Kidney epithelial cell (primary cell): Measurements from ENCODE around the gene TMEM263. TPM values are rescaled to one million over a fixed set of nuclear protein-coding genes. Genes with fewer than 3 reads are reported as not detected.

Source experiments
- DNase-seq: peaks from one replicate; pipeline ENCODE4 v3.0.0-alpha.2; 2010; ENCODE audit warnings: low read depth
- H3K27me3 ChIP-seq: 2 replicates; pipeline ENCODE4 v1.6.0; 2011; ENCODE audit warnings: low read length; ENCODE audit not compliant: control insufficient read depth, insufficient read depth
- H3K36me3 ChIP-seq: 2 replicates; pipeline ENCODE4 v1.5.1; 2011; ENCODE audit warnings: low read length; ENCODE audit not compliant: control insufficient read depth, insufficient read depth
- H3K4me3 ChIP-seq: 2 replicates; pipeline ENCODE4 v1.5.1; 2011; ENCODE audit warnings: low read depth, mild to moderate bottlenecking, control low read depth, low read length
- total RNA-seq: library from RNA; depleted of rRNA; stranded (reverse); fragments of >200 nt; gene quantifications from 2 replicates; pipeline ENCODE4 v1.2.3, GENCODE V29; 2015
- TF ChIP-seq, protein P1 (sequence below): IDR thresholded peaks from 2 replicates; pipeline ENCODE4 v1.5.1; 2011; ENCODE audit warnings: mild to moderate bottlenecking, moderate library complexity, low read length, control low read depth, inconsistent platforms; ENCODE audit not compliant: insufficient read depth, poor library complexity, severe bottlenecking

The TMEM263 gene
- total RNA-seq, 1 donor from 2014 or later, result 30.3 TPM

GRCh38 chr12:106976668-106977067, 21.0 kb downstream of the TMEM263 start:
- no peak for DNase-seq
- H3K36me3 ChIP-seq, result no peaks in the 10 kb centered on the region
- TF ChIP-seq, protein P1, sequence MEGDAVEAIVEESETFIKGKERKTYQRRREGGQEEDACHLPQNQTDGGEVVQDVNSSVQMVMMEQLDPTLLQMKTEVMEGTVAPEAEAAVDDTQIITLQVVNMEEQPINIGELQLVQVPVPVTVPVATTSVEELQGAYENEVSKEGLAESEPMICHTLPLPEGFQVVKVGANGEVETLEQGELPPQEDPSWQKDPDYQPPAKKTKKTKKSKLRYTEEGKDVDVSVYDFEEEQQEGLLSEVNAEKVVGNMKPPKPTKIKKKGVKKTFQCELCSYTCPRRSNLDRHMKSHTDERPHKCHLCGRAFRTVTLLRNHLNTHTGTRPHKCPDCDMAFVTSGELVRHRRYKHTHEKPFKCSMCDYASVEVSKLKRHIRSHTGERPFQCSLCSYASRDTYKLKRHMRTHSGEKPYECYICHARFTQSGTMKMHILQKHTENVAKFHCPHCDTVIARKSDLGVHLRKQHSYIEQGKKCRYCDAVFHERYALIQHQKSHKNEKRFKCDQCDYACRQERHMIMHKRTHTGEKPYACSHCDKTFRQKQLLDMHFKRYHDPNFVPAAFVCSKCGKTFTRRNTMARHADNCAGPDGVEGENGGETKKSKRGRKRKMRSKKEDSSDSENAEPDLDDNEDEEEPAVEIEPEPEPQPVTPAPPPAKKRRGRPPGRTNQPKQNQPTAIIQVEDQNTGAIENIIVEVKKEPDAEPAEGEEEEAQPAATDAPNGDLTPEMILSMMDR, result no peak
- H3K4me3 ChIP-seq, result no peak overlapping the region
- H3K27me3 ChIP-seq, result no peaks in the 10 kb centered on the region

DNA sequence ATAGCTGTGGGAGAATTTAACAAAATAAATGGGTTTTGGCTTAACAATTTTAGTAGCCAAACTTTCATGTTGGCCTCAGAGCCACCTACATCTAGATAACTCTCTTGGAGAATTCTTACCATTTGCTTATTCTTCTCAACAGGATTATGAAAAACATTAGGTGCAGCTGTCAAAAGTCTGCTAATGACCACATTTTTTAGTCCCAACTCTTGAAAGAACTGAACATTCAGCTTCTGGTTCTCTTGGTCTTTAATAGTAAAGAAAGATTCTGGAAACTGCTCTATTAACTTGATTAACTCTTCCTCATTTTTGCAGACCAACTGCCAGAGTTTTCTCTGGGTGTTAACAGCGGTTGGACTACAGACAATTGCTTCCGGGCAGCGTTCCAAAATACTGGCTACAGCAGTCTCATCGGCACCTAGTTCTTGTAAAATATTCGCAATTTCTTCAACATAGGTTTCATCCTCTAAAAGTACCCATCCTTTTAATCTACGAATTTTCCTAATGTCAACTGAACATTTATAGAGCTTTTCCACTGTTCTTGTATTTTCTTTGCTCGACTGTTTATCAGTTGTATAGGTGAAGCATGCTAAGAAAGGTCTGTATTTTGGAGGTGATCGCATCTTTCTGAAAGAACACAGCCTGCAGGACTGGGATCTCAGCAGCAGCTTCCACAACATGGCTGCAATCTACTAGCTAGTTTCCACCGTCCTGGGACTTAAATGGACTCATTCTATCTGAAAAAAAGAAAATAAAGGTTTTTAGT, 22.5 kb downstream of the TMEM263 start:
- TF ChIP-seq, protein P1, result no peak
- DNase-seq, result no peak
- Histone ChIP-seq H3K4me3 (no peak overlapping the region), H3K27me3 (no peaks in the 10 kb centered on the region), H3K36me3 (no peaks in the 10 kb centered on the region)

GRCh38 chr12:106980944-106981343, 25.2 kb downstream of the TMEM263 start:
- H3K4me3 ChIP-seq, result no peak overlapping the region
- TF ChIP-seq, protein P1, result no peak
- no peaks in the 10 kb centered on the region for H3K27me3 ChIP-seq
- DNase-seq, result no peak
- H3K36me3 ChIP-seq, result no peaks in the 10 kb centered on the region

GRCh38 chr12:106981788-106982187, 26.1 kb downstream of the TMEM263 start:
- Histone ChIP-seq H3K27me3 (no peaks in the 10 kb centered on the region), H3K36me3 (no peaks in the 10 kb centered on the region), H3K4me3 (no peak overlapping the region)
- TF ChIP-seq, protein P1, result no peak
- DNase-seq, result no peak

- Histone ChIP-seq H3K27me3 (no peaks in the 10 kb centered on the region), H3K36me3 (no peaks in the 10 kb centered on the region), H3K4me3 (no peak overlapping the region)
- no peak for DNase-seq
- TF ChIP-seq, protein P1, result no peak
These were observed 26.5 kb downstream of the TMEM263 start for GRCh38 chr12:106982229-106982628.
